OCI-LY3 (cell line): ENCODE results near the gene ZDHHC15.
"Not testable (repeated sequence)": the region's sequence is repeated elsewhere in the genome, so short reads cannot be mapped to it uniquely, and the experiment has no call there.

ENCODE experiments used
- H2AFZ ChIP-seq: fragments of 200-600, 300-600 bp; shearing (Covaris generic); 2 replicates; pipeline ENCODE4 v1.6.0; 2014; ENCODE audit warnings: antibody characterized with exemption, low read depth, low read length
- H3K27ac ChIP-seq: fragments of 200-600, 300-600 bp; sonication (generic); 2 replicates; pipeline ENCODE4 v1.5.1; 2014; ENCODE audit warnings: mild to moderate bottlenecking, low read length, moderate library complexity, mixed read lengths
- H3K27me3 ChIP-seq: fragments of 200-600, 300-600 bp; sonication (generic); 2 replicates; pipeline ENCODE4 v1.6.1; 2014; ENCODE audit warnings: low read depth, low read length, mixed read lengths
- H3K36me3 ChIP-seq: fragments of 200-600, 300-600 bp; sonication (generic); replicated peaks from 2 replicates; pipeline ENCODE3; 2014; ENCODE audit warnings: low read depth, low read length, mixed read lengths
- H3K4me1 ChIP-seq: fragments of 300-600, 200-600 bp; sonication (generic); 2 replicates; pipeline ENCODE4 v1.6.1; 2014; ENCODE audit warnings: low read length, mixed read lengths
- H3K4me2 ChIP-seq: fragments of 200-600, 300-600 bp; sonication (generic); 2 replicates; pipeline ENCODE4 v1.6.1; 2014; ENCODE audit warnings: low read length, mixed read lengths
- H3K4me3 ChIP-seq: fragments of 300-600, 200-600 bp; sonication (generic); 2 replicates; pipeline ENCODE4 v1.5.1; 2014; ENCODE audit warnings: antibody characterized with exemption, mild to moderate bottlenecking, low read length, moderate library complexity
- H3K79me2 ChIP-seq: fragments of 300-600, 200-600 bp; shearing (Covaris generic); 2 replicates; pipeline ENCODE4 v1.6.1; 2014; ENCODE audit warnings: mild to moderate bottlenecking, low read length, mixed read lengths
- H3K9ac ChIP-seq: fragments of 300-600, 200-600 bp; shearing (Covaris generic); 2 replicates; pipeline ENCODE4 v1.6.0; 2014; ENCODE audit warnings: mild to moderate bottlenecking, low read length, moderate library complexity
- H3K9me3 ChIP-seq: fragments of 200-600, 300-600 bp; shearing (Covaris generic); 2 replicates; pipeline ENCODE4 v1.6.1; 2014; ENCODE audit warnings: low read length, mixed read lengths; ENCODE audit not compliant: insufficient read depth
- H4K20me1 ChIP-seq: fragments of 200-600, 300-600 bp; sonication (generic); 2 replicates; pipeline ENCODE4 v1.6.1; 2016; ENCODE audit warnings: low read length, mixed read lengths; ENCODE audit not compliant: insufficient read depth
- EZH2phosphoT487 ChIP-seq: fragments of 200-600 bp; shearing (Covaris generic); IDR thresholded peaks from 2 replicates; pipeline ENCODE4 v1.6.1; 2018; ENCODE audit warnings: antibody characterized with exemption, mixed run types, low read depth
- TF ChIP-seq, protein P1 (sequence below): fragments of 200-600, 300-600 bp; sonication (generic); IDR thresholded peaks from 2 replicates; pipeline ENCODE4 v1.5.1; 2014; ENCODE audit warnings: antibody characterized with exemption, low read length, low read depth

The ZDHHC15 gene, protein sequence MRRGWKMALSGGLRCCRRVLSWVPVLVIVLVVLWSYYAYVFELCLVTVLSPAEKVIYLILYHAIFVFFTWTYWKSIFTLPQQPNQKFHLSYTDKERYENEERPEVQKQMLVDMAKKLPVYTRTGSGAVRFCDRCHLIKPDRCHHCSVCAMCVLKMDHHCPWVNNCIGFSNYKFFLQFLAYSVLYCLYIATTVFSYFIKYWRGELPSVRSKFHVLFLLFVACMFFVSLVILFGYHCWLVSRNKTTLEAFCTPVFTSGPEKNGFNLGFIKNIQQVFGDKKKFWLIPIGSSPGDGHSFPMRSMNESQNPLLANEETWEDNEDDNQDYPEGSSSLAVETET

DNA sequence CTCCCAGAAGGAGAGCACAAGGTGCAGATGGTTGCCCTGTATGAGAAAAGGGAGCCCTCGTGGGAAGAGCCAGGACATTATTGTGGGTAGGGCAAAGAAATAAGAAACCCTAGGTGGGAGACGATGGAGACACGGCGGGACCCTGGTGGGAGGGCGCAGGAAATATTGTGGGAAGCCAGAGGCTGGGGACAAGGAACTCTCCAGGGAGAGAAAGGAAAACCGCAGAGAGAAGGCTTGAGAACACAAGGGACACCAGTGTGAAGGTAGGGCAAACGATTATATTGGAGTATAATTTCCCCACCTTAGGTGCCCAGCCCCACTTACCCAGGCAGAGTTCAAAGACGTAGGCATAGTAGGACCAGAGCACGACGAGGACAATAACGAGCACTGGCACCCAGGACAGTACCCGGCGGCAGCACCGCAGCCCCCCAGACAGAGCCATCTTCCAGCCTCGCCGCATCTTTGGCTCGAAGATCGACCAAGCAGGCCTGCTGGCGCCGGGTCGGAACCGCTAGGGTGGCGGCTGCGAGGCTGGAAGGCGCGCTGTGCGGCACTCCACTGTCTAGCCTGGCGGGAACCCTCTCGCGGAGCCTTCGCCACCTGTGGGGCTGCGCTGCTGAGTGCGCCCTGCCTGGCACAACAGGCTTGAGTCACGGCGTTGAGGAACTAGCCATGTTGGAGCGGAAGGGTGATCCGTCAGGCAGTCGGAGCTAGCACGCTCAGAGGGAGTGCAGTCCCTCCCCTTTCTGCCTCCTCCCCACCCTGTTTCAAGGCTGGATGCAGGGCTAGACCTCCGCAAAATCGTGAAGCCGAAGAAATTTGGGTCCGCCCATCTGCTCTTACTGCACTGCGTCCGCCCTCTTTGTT, at the start of gene ZDHHC15:
Gene ZDHHC15, minus strand, starts transcription at position 473 of the 867 bp plus-strand sequence. Its CDS starts 13 bp downstream, at position 460.
- H3K36me3 ChIP-seq = no peaks in the 10 kb centered on the region
- H3K4me1 ChIP-seq = no peaks in the 10 kb centered on the region
- H3K9ac ChIP-seq = no peak within 1 kb of the TSS
- no peaks in the 10 kb centered on the region for H3K79me2 ChIP-seq
- no peak within 1 kb of the TSS for H3K4me3 ChIP-seq
- no peak within 1 kb of the TSS for H3K27ac ChIP-seq
- H3K27me3 ChIP-seq = no peaks in the 10 kb centered on the region
- no peaks in the 10 kb centered on the region for H3K9me3 ChIP-seq
- no peak within 1 kb of the TSS for H2AFZ ChIP-seq
- TF ChIP-seq EZH2phosphoT487 = no peak
- TF ChIP-seq, protein P1, sequence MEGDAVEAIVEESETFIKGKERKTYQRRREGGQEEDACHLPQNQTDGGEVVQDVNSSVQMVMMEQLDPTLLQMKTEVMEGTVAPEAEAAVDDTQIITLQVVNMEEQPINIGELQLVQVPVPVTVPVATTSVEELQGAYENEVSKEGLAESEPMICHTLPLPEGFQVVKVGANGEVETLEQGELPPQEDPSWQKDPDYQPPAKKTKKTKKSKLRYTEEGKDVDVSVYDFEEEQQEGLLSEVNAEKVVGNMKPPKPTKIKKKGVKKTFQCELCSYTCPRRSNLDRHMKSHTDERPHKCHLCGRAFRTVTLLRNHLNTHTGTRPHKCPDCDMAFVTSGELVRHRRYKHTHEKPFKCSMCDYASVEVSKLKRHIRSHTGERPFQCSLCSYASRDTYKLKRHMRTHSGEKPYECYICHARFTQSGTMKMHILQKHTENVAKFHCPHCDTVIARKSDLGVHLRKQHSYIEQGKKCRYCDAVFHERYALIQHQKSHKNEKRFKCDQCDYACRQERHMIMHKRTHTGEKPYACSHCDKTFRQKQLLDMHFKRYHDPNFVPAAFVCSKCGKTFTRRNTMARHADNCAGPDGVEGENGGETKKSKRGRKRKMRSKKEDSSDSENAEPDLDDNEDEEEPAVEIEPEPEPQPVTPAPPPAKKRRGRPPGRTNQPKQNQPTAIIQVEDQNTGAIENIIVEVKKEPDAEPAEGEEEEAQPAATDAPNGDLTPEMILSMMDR = no peak
- H3K4me2 ChIP-seq = no peak within 1 kb of the TSS
- no peaks in the 10 kb centered on the region for H4K20me1 ChIP-seq

DNA sequence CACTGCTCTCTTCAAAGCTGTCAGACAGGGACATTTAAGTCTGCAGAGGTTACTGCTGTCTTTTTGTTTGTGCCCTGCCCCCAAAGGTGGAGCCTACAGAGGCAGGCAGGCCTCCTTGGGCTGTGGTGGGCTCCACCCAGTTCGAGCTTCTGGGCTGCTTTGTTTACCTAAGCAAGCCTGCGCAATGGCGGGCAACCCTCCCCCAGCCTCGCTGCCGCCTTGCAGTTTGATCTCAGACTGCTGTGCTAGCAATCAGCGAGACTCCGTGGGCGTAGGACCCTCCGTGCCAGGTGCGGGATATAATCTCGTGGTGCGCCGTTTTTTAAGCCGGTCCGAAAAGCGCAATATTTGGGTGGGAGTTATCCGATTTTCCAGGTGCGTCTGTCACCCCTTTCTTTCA, 37.7 kb upstream of the ZDHHC15 start:
- not testable (repeated sequence) for H3K36me3 ChIP-seq, H3K79me2 ChIP-seq, H3K9ac ChIP-seq, H3K4me3 ChIP-seq, H3K4me2 ChIP-seq, H3K9me3 ChIP-seq, H3K4me1 ChIP-seq, H4K20me1 ChIP-seq, H3K27ac ChIP-seq, H2AFZ ChIP-seq, H3K27me3 ChIP-seq

DNA sequence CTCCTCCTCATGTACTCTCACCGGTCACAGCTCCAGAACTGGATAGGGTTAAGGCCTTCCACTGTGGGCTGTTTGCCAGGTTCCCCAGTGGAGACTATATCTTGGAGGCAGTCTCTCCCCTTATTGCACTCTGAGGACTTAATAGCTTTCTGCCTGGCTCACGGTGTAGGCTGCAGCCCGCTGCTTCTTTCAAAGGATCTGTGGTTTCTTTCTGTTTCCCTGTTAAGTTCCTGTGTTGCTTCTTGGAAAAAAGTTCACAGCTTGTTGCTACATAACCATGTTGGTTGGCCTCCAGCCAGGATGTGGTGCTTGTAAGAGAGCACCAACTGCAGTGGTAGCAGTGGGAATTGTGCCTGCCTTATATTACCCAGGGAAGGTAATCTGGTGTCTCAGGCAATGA, 24.9 kb upstream of the ZDHHC15 start:
- Histone ChIP-seq H3K4me2 (no peak overlapping the region), H3K36me3 (no peaks in the 10 kb centered on the region), H3K9ac (no peak overlapping the region), H2AFZ (no peak overlapping the region), H3K79me2 (no peaks in the 10 kb centered on the region), H3K9me3 (no peaks in the 10 kb centered on the region), H3K4me1 (no peaks in the 10 kb centered on the region), H4K20me1 (no peaks in the 10 kb centered on the region), H3K4me3 (no peak overlapping the region), H3K27me3 (no peaks in the 10 kb centered on the region), H3K27ac (no peak overlapping the region)
- TF ChIP-seq, protein P1 = no peak
- no peak for TF ChIP-seq EZH2phosphoT487

DNA sequence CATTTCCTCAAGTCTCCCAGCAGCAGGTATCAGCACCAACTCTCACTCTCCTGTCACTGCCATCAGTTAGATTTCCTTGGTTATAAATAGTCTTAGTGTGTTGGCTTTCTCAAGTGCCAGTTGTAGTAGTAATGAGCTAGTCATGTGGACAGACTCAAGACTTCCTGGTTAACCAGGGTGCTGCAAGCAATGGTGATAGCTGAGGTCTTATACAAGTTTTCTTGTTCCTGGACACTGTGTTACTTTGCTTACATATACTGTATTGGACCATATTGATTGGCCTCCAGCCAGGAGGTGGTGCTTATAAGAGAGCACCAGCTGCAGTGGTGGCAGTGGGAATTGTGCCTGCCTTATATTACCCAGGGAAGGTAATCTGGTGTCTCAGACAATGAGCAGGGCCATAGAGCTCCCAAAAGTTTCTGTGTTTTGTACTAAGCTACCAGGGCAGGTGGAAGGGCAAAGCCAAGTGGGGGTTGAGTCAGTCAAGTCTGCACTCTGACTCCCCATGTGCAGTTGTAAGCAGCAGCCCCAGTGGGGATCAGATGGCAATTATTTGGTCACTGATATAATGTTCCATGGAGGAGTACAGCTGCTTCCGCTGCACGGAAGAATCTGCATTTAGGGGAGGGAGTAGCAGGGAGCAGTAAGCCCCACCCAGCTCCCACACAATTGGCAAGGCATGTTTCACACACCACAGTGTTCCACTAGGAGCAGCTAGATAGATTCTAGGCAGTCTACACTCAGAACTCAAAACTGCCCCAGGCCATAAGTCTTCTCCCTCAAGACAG, 24.1 kb upstream of the ZDHHC15 start:
- H3K4me1 ChIP-seq = no peaks in the 10 kb centered on the region
- no peak overlapping the region for H3K27ac ChIP-seq
- H3K4me3 ChIP-seq = no peak overlapping the region
- no peaks in the 10 kb centered on the region for H3K9me3 ChIP-seq
- no peaks in the 10 kb centered on the region for H3K27me3 ChIP-seq
- no peak overlapping the region for H2AFZ ChIP-seq
- H3K79me2 ChIP-seq = no peaks in the 10 kb centered on the region
- H3K9ac ChIP-seq = no peak overlapping the region
- no peaks in the 10 kb centered on the region for H3K36me3 ChIP-seq
- TF ChIP-seq, protein P1 = no peak
- TF ChIP-seq EZH2phosphoT487 = no peak
- no peaks in the 10 kb centered on the region for H4K20me1 ChIP-seq
- H3K4me2 ChIP-seq = no peak overlapping the region
